Measurements from ENCODE around the gene LMX1A.

DNA sequence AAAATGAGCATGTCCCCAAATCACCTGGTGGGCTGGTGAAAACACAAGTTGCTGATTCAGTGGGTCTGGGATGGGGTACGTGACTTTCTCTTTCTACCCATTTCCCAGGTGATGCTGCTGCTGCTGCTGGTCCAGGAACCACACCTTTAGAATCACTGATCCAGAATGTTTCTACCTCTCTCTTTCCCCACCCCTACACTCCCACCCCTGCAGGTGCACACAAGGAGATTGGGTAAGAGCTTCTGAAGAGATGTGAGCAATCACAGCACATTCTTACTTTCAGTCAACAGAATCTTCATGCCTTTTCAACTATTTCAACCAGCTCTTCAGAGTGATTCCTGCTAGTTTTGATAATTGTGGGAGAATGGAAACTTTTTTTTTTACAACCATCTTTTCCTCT is 130.9 kb downstream of the LMX1A start:
- TF ChIP-seq CTCF (IDR thresholded peaks at IDR 0.05; ENCODE audit: poor library complexity, severe bottlenecking) (no peak), SMC3 (conservative IDR thresholded peaks at IDR 0.05; ENCODE audit: poor library complexity) (no peak), EZH2 (IDR thresholded peaks at IDR 0.05; ENCODE audit: borderline replicate concordance, insufficient read depth, low read length, poor library complexity, severe bottlenecking) (no peak), MXI1 (conservative IDR thresholded peaks at IDR 0.05; ENCODE audit: poor library complexity, severe bottlenecking) (no peak), TAF1 (IDR thresholded peaks at IDR 0.05; ENCODE audit: low read depth) (no peak), EP300 (conservative IDR thresholded peaks at IDR 0.05; ENCODE audit: poor library complexity, severe bottlenecking) (no peak), RAD21 (conservative IDR thresholded peaks at IDR 0.05) (no peak)

Measured in neural cell (in vitro differentiated cells).